CD14-positive monocyte (primary cell): ENCODE results near the gene RPS6KL1. TPM values are rescaled to one million over a fixed set of nuclear protein-coding genes. Genes with fewer than 3 reads are reported as not detected.
A peak's percentile ranks its signal among the peaks of the same experiment; 100 is the strongest.

ENCODE experiments used
- DNase-seq, 3 donors: peaks; one replicate each; pipeline ENCODE4 v3.0.0-alpha.2; 2011 to 2022
- H2AFZ ChIP-seq: 2 replicates; pipeline ENCODE4 v1.6.0; 2012; ENCODE audit warnings: mild to moderate bottlenecking, low read depth, low read length, inconsistent platforms; ENCODE audit not compliant: insufficient read depth, poor library complexity, severe bottlenecking
- H3K27ac ChIP-seq, 2 donors: 1 replicate in 1 of 2; 2 replicates in 1 of 2; pipeline ENCODE4 v1.5.1; 2012 to 2013; ENCODE audit warnings: low read length in 2 of 2, control low read depth in 1 of 2, inconsistent platforms in 1 of 2, low read depth in 1 of 2, mild to moderate bottlenecking in 1 of 2
- H3K27me3 ChIP-seq, 2 donors: one replicate each; pipeline versions ENCODE4 v1.6.0 to v1.6.1; 2011 to 2013; ENCODE audit warnings: low read length in 2 of 2; ENCODE audit not compliant: control insufficient read depth in 2 of 2, insufficient read depth in 2 of 2
- H3K36me3 ChIP-seq, 2 donors: replicated peaks in 1 of 2; 1 replicate in 1 of 2; 2 replicates in 1 of 2; pipeline versions ENCODE4 v1.5.1 to v1.6.1; 2012 to 2013; ENCODE audit warnings: low read length in 2 of 2, control low read depth in 1 of 2, inconsistent platforms in 1 of 2, mild to moderate bottlenecking in 1 of 2; ENCODE audit not compliant: insufficient read depth in 2 of 2, control insufficient read depth in 1 of 2
- H3K4me1 ChIP-seq, 2 donors: 1 replicate in 1 of 2; 2 replicates in 1 of 2; pipeline versions ENCODE4 v1.5.1 to v1.6.1; 2012 to 2013; ENCODE audit warnings: low read length in 2 of 2, control low read depth in 1 of 2, inconsistent platforms in 1 of 2, mild to moderate bottlenecking in 1 of 2, moderate library complexity in 1 of 2; ENCODE audit not compliant: insufficient read depth in 2 of 2, control insufficient read depth in 1 of 2
- H3K4me2 ChIP-seq: replicated peaks from 2 replicates; pipeline ENCODE3; 2012; ENCODE audit warnings: low read length, moderate library complexity, mild to moderate bottlenecking; ENCODE audit not compliant: poor library complexity, severe bottlenecking; ENCODE audit errors: extremely low read depth
- H3K4me3 ChIP-seq, 3 experiments: fragments of 200-600 bp in 1 of 3; sonication (generic) in 1 of 3; replicated peaks in 1 of 3; 1 replicate in 2 of 3; 2 replicates in 1 of 3; pipeline ENCODE4 v1.5.1; 2011 to 2013; ENCODE audit warnings: low read length in 3 of 3, mild to moderate bottlenecking in 3 of 3, control low read depth in 2 of 3, low read depth in 2 of 3, inconsistent platforms in 1 of 3, moderate library complexity in 1 of 3
- H3K79me2 ChIP-seq: 2 replicates; pipeline ENCODE4 v1.6.0; 2012; ENCODE audit warnings: mild to moderate bottlenecking, control low read depth, inconsistent platforms, low read length, moderate library complexity; ENCODE audit not compliant: insufficient read depth
- H3K9ac ChIP-seq: 2 replicates; pipeline ENCODE4 v1.6.0; 2017; ENCODE audit warnings: low read length, mild to moderate bottlenecking; ENCODE audit not compliant: insufficient read depth, poor library complexity, severe bottlenecking
- H3K9me3 ChIP-seq, 2 donors: replicated peaks in 1 of 2; 1 replicate in 1 of 2; 2 replicates in 1 of 2; pipeline versions ENCODE4 v1.5.1 to v1.6.1; 2012 to 2013; ENCODE audit warnings: low read length in 2 of 2, control low read depth in 1 of 2; ENCODE audit not compliant: control insufficient read depth in 1 of 2, insufficient read depth in 1 of 2
- H4K20me1 ChIP-seq: 2 replicates; pipeline ENCODE4 v1.6.0; 2012; ENCODE audit warnings: mild to moderate bottlenecking, low read length, control low read depth, moderate library complexity; ENCODE audit not compliant: insufficient read depth
- H3K27ac Mint-ChIP-seq, 7 donors: one replicate each; pipeline ENCODE4 v1.8.0; 2020; ENCODE audit warnings: mild to moderate bottlenecking in 7 of 7, mixed read lengths in 7 of 7, moderate library complexity in 6 of 7, inconsistent platforms in 2 of 7
- H3K27me3 Mint-ChIP-seq, 3 donors: one replicate each; pipeline ENCODE4 v1.8.0; 2021 to 2022; ENCODE audit warnings: low read depth in 3 of 3, mild to moderate bottlenecking in 3 of 3, mixed read lengths in 3 of 3, moderate library complexity in 3 of 3, inconsistent platforms in 1 of 3
- H3K36me3 Mint-ChIP-seq, 2 donors: one replicate each; pipeline ENCODE4 v1.8.0; 2020; ENCODE audit warnings: mixed read lengths in 2 of 2, inconsistent platforms in 1 of 2, mild to moderate bottlenecking in 1 of 2
- H3K4me1 Mint-ChIP-seq: one replicate; pipeline ENCODE4 v1.8.0; 2020; ENCODE audit warnings: mild to moderate bottlenecking, mixed read lengths
- H3K4me3 Mint-ChIP-seq, 2 donors: one replicate each; pipeline ENCODE4 v1.8.0; 2020; ENCODE audit warnings: mild to moderate bottlenecking in 2 of 2, mixed read lengths in 2 of 2, moderate library complexity in 1 of 2
- H3K9me3 Mint-ChIP-seq, 7 donors: one replicate each; pipeline ENCODE4 v1.8.0; 2020 to 2022; ENCODE audit warnings: mixed read lengths in 7 of 7, mild to moderate bottlenecking in 6 of 7, moderate library complexity in 6 of 7, inconsistent platforms in 2 of 7
- WGBS: methylation state at CpG from one replicate; pipeline ENCODE4 v1.1.5; 2013; ENCODE audit warnings: missing lambda C conversion rate; ENCODE audit not compliant: insufficient coverage; 5-methylcytosine and 5-hydroxymethylcytosine counted together
- intact Hi-C, 2 donors: fragments of 100-400 bp; cut with micrococcal nuclease; formaldehyde crosslinking; loops; one replicate each; pipeline versions ENCODE4 v1.15.0 to v1.15.1; 2023
- polyA plus RNA-seq, 3 donors: library from polyadenylated mRNA; depleted of rRNA in 1 of 3; unstranded in 2 of 3; stranded (reverse) in 1 of 3; fragments of 300-500 nt in 2 of 3; fragments of >200 nt in 1 of 3; fragmentation: Illumina TruSeq in 2 of 3; gene quantifications; 1 replicate in 2 of 3; 2 replicates in 1 of 3; pipeline ENCODE4 v1.2.3, GENCODE V29; 2012 to 2021
- TF ChIP-seq, protein P1 (sequence below): fragments of 200-600 bp; IDR thresholded peaks from one replicate; pipeline ENCODE4 v1.8.0; 2022; ENCODE audit warnings: antibody characterized with exemption, mild to moderate bottlenecking

Gene RPS6KL1
- polyA plus RNA-seq, 3 donors = 0.13 TPM; not detected in 2

DNA sequence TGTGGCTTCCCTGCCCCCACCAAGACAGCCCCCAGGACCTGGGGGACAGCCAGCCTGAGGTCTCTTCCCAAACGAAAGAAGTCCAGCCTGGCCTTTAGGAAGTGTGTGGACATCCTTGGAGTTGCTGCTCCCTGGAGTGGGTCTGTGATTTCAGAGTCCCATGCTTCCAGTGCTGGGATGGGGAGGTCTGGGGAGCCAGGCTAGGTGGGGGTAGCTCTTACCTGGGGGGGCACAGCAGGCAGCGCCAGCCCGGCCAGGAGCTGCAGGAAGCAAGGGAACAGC, 31.8 kb upstream of the RPS6KL1 start:
- Mint-ChIP-seq H3K9me3 (peaks cover 0 to 3% (median 0%) of the 10 kb centered on the region in 7 donors), H3K4me3 (peak overlapping the region; percentile 56 to 79), H3K27ac (no peak overlapping the region), H3K36me3 (no peaks in the 10 kb centered on the region), H3K27me3 (peaks cover 14 to 37% (median 20%) of the 10 kb centered on the region in 3 donors), H3K4me1 (peaks cover 11% of the 10 kb centered on the region)
- H3K27me3 ChIP-seq = peaks cover 3 to 23% of the 10 kb centered on the region in 2 donors
- H3K27ac ChIP-seq = no peak overlapping the region
- peak overlapping the region; percentile 10 to 73 (median 19) for H3K4me3 ChIP-seq
- no peaks in the 10 kb centered on the region for H4K20me1 ChIP-seq
- TF ChIP-seq, protein P1, sequence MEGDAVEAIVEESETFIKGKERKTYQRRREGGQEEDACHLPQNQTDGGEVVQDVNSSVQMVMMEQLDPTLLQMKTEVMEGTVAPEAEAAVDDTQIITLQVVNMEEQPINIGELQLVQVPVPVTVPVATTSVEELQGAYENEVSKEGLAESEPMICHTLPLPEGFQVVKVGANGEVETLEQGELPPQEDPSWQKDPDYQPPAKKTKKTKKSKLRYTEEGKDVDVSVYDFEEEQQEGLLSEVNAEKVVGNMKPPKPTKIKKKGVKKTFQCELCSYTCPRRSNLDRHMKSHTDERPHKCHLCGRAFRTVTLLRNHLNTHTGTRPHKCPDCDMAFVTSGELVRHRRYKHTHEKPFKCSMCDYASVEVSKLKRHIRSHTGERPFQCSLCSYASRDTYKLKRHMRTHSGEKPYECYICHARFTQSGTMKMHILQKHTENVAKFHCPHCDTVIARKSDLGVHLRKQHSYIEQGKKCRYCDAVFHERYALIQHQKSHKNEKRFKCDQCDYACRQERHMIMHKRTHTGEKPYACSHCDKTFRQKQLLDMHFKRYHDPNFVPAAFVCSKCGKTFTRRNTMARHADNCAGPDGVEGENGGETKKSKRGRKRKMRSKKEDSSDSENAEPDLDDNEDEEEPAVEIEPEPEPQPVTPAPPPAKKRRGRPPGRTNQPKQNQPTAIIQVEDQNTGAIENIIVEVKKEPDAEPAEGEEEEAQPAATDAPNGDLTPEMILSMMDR = no peak
- H3K9ac ChIP-seq = peak overlapping the region; percentile 46
- H3K79me2 ChIP-seq = no peaks in the 10 kb centered on the region
- peaks cover 9 to 19% of the 10 kb centered on the region in 2 donors for H3K4me1 ChIP-seq
- peak overlapping the region; percentile 80 for H3K4me2 ChIP-seq
- no peaks in the 10 kb centered on the region for H3K36me3 ChIP-seq
- H2AFZ ChIP-seq = peak overlapping the region; percentile 91
- WGBS = 0% methylated on average over 2 of the region's 3 CpGs
- DNase-seq = no peak
- no peaks in the 10 kb centered on the region for H3K9me3 ChIP-seq
- intact Hi-C loops = no loop called here

DNA sequence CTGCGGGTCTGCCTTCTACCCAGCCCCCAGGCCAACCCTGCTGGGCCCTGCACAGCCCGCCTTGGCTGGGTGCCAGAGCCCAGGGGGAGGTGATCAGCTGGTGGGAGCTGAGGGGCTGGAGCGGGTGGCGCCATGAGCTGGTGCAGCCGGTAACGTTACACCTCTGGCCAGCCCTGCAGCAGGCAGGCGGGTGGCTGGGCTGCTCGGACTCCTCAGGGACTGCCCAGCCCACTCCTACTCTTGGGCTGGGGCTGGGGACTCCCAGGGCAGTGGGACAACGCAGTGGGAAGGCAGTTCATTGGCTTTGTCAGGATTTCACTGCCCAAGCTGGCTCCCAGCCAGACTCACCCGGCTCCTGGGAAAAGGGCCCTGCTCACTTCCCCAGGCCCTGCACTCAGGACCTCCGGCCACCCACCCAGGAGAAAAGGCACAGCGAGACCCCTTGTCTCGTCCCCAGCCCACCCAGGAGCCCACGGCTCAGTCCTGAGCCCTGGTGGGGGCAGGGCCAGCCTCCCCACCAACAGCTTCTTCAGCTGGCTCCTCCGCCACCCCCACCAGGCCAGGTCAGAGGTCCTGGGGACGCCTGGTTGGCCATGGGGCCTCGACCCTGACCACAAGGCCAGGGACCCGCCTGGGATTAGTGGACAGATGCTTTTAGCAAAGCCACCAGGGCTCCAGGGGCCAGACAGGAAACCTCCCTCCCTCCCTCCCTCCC, 31.3 kb upstream of the RPS6KL1 start:
- Mint-ChIP-seq H3K27ac (no peak overlapping the region), H3K27me3 (peaks cover 15 to 38% (median 21%) of the 10 kb centered on the region in 3 donors), H3K36me3 (no peaks in the 10 kb centered on the region), H3K4me3 (peak overlapping the region in 1 of 2 donors; percentile 26), H3K9me3 (peaks cover 0 to 3% (median 0%) of the 10 kb centered on the region in 7 donors), H3K4me1 (peaks cover 6% of the 10 kb centered on the region)
- no peaks in the 10 kb centered on the region for H3K36me3 ChIP-seq
- peak overlapping the region; percentile 46 for H3K9ac ChIP-seq
- H3K9me3 ChIP-seq = no peaks in the 10 kb centered on the region
- DNase-seq = no peak
- WGBS = 76% methylated on average over 11 of the region's 18 CpGs
- H3K4me3 ChIP-seq = peak overlapping the region in 1 of 3 experiments; percentile 73
- intact Hi-C loops = no loop called here
- H3K4me2 ChIP-seq = peak overlapping the region; percentile 80
- peaks cover 3 to 23% of the 10 kb centered on the region in 2 donors for H3K27me3 ChIP-seq
- H3K27ac ChIP-seq = no peak overlapping the region
- H3K79me2 ChIP-seq = no peaks in the 10 kb centered on the region
- TF ChIP-seq, protein P1 = no peak
- no peak overlapping the region for H2AFZ ChIP-seq
- H4K20me1 ChIP-seq = no peaks in the 10 kb centered on the region
- H3K4me1 ChIP-seq = peaks cover 9 to 14% of the 10 kb centered on the region in 2 donors
